ENCODE results near the gene ITPRID1. TPM values are rescaled to one million over a fixed set of nuclear protein-coding genes. Genes with fewer than 3 reads are reported as not detected.

ITPRID1 gene
- total RNA-seq, 1 experiment from 2014 or later, result not detected

DNA sequence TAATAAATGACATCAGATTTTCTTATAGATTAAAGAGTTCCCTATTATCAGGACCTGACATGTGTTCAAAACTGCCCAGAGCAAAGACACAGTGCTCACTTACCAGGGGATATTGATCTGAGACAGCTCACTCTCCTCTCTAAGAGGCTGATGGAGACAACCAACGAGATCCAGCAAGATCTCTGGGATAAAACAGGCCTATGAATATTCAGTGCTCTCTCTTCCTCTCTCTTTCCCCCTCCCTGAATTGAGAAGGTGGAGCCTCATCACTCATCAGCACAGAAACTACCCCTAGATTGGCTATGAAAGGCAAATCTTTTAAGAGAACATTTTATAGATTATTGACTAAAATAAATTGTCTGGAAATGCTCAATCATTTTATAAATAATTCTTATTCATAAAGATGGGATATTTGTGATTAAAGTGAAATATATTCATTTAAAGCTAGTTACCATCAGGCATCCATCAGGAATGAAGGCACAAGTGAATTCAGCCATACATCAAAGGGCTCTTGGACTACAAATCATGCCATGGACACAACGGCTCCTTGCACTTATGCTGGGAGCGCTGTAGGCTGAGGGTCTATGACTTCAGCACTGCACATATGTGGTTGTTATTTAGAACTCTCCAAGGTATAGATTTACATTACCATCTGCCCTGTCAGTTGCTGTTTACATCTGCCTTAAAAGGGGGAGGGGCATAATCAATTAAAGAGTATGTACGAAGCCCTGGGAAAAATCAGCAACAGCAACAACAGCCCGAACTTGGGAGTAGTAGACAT is 169.7 kb downstream of the ITPRID1 start:
- BruUV-seq (replicated peaks), result no TSS peak
- RAD21 ChIA-PET (ENCODE audit: low non-redundant PET in 1 of 2, low total read pairs in 2 of 2, uncharacterized antibody in 2 of 2, unreplicated experiment in 2 of 2), result no interaction called here
- CTCF ChIA-PET, result no interaction called here

DNA sequence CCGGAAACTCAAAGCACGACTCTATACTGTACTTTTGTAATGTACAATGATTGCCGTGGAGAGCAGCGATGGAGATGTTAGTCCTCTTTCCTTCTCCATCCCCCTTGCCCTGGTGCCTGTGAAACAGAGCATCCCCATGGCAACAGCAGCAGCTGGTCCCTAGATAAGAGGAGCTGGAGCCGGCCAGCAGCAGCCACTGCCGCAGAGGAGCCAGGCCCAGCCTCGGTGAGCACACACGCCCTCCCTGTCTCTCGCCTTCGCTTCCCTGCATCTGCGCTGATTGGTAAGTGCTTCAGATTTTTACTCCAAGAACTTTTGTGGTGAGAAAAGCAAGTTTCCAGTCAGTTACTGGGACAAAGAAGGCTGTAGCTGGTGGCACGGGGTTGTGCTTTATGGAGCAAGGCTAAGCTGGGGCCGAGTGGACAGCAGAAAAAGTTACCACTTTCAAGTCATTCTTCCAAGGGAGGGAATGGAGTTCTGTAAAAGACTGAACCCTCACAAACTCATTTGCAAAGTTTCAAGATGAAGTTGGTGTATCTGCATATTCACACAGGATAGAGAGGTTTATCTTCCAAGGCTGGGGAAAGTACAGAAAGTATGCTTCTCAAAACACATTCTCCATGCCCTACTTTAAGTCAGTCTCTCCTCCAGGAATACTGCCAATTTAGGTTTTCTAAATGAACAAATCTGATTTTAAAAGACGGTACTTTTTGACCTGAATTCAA is 173.3 kb downstream of the ITPRID1 start, which contains the start of gene PPP1R17:
PPP1R17 (plus strand) TSS at position 192 of the 725 bp plus-strand sequence. CDS start 5,227 bp downstream, outside the sequence.
- DNase-seq (ENCODE audit: low read depth, low spot score) (no peak), ATAC-seq (no peak)
- Histone ChIP-seq H3K9me2 (ENCODE audit: insufficient read depth) (no peaks in the 10 kb centered on the region), H3K27me3 (ENCODE audit: insufficient read depth, low read length) (peaks cover 14% of the 10 kb centered on the region; the same call in 1 of the 2 replicates), H3K27ac (ENCODE audit: low read depth, low read length) (no peak within 1 kb of the TSS), H3K4me1 (ENCODE audit: control insufficient read depth in 1 of 2, insufficient read depth in 2 of 2, low read length in 2 of 2) (no peaks in the 10 kb centered on the region), H3K36me3 (ENCODE audit: control insufficient read depth in 1 of 2, insufficient read depth in 2 of 2, low read length in 2 of 2) (no peaks in the 10 kb centered on the region), H3K4me3 (replicated peaks in 1 of 2; ENCODE audit: low read depth in 1 of 2, low read length in 2 of 2) (no peak within 1 kb of the TSS), H4K20me1 (ENCODE audit: insufficient read depth) (no peaks in the 10 kb centered on the region), H2AFZ (ENCODE audit: low read depth, low read length, poor library complexity, severe bottlenecking) (no peak within 1 kb of the TSS), H3K79me2 (ENCODE audit: insufficient read depth, low read length) (no peaks in the 10 kb centered on the region), H3K4me2 (ENCODE audit: low read length) (no peak within 1 kb of the TSS), H3K9me3 (ENCODE audit: control insufficient read depth in 1 of 2, insufficient read depth in 1 of 2, low read depth in 1 of 2, low read length in 2 of 2) (no peaks in the 10 kb centered on the region), H3K9ac (ENCODE audit: low read length) (no peak within 1 kb of the TSS)
- no TSS peak for BruUV-seq (replicated peaks)
- intact Hi-C loops (cut with micrococcal nuclease), result no loop called here
- POLR2A ChIA-PET, result no interaction called here
- CTCF ChIA-PET, result no interaction called here
- TF ChIP-seq JUND (IDR thresholded peaks at IDR 0.05) (no peak), ELF1 (IDR thresholded peaks at IDR 0.05; ENCODE audit: borderline replicate concordance, low read depth) (no peak), POLR2AphosphoS5 (IDR thresholded peaks at IDR 0.05; ENCODE audit: low read depth, low read length) (no peak), SP1 (IDR thresholded peaks at IDR 0.05; ENCODE audit: low read depth) (no peak), EZH2phosphoT487 (IDR thresholded peaks at IDR 0.05; ENCODE audit: borderline replicate concordance) (no peak), TCF7L2 (IDR thresholded peaks at IDR 0.05; ENCODE audit: borderline replicate concordance, extremely low read depth, insufficient read depth, insufficient read length) (no peak), CBX3 (IDR thresholded peaks at IDR 0.05; ENCODE audit: low read depth) (no peak), EZH2 (IDR thresholded peaks at IDR 0.05) (no peak)
- TF ChIP-seq, protein P1, sequence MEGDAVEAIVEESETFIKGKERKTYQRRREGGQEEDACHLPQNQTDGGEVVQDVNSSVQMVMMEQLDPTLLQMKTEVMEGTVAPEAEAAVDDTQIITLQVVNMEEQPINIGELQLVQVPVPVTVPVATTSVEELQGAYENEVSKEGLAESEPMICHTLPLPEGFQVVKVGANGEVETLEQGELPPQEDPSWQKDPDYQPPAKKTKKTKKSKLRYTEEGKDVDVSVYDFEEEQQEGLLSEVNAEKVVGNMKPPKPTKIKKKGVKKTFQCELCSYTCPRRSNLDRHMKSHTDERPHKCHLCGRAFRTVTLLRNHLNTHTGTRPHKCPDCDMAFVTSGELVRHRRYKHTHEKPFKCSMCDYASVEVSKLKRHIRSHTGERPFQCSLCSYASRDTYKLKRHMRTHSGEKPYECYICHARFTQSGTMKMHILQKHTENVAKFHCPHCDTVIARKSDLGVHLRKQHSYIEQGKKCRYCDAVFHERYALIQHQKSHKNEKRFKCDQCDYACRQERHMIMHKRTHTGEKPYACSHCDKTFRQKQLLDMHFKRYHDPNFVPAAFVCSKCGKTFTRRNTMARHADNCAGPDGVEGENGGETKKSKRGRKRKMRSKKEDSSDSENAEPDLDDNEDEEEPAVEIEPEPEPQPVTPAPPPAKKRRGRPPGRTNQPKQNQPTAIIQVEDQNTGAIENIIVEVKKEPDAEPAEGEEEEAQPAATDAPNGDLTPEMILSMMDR (IDR thresholded peaks at IDR 0.05 in 2 of 3, conservative IDR thresholded peaks at IDR 0.05 in 1 of 3; ENCODE audit: borderline replicate concordance in 1 of 3, insufficient read depth in 1 of 3, low read depth in 2 of 3, low read length in 2 of 3), result no peak
- TF ChIP-seq, protein P2, sequence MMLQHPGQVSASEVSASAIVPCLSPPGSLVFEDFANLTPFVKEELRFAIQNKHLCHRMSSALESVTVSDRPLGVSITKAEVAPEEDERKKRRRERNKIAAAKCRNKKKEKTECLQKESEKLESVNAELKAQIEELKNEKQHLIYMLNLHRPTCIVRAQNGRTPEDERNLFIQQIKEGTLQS (IDR thresholded peaks at IDR 0.05), result no peak
- RAD21 ChIA-PET (ENCODE audit: low non-redundant PET in 1 of 2, low total read pairs in 2 of 2, uncharacterized antibody in 2 of 2, unreplicated experiment in 2 of 2), result no interaction called here

More for the DNA sequence above, 169.7 kb downstream of the ITPRID1 start:
- ATAC-seq, result no peak
- DNase-seq (ENCODE audit: low read depth, low spot score), result no peak
- no peaks in the 10 kb centered on the region for H4K20me1 ChIP-seq (ENCODE audit: insufficient read depth)
- H3K36me3 ChIP-seq (ENCODE audit: control insufficient read depth in 1 of 2, insufficient read depth in 2 of 2, low read length in 2 of 2), result no peaks in the 10 kb centered on the region
- no peak overlapping the region for H3K4me2 ChIP-seq (ENCODE audit: low read length)
- no peaks in the 10 kb centered on the region for H3K4me1 ChIP-seq (ENCODE audit: control insufficient read depth in 1 of 2, insufficient read depth in 2 of 2, low read length in 2 of 2)
- no peaks in the 10 kb centered on the region for H3K9me3 ChIP-seq (ENCODE audit: control insufficient read depth in 1 of 2, insufficient read depth in 1 of 2, low read depth in 1 of 2, low read length in 2 of 2)
- intact Hi-C loops (cut with micrococcal nuclease), result no loop called here
- H3K27ac ChIP-seq (ENCODE audit: low read depth, low read length), result no peak overlapping the region
- peaks cover 15% of the 10 kb centered on the region for H3K27me3 ChIP-seq (ENCODE audit: insufficient read depth, low read length)
- H3K4me3 ChIP-seq (replicated peaks in 1 of 2; ENCODE audit: low read depth in 1 of 2, low read length in 2 of 2), result no peak overlapping the region
- TF ChIP-seq ELF1 (IDR thresholded peaks at IDR 0.05; ENCODE audit: borderline replicate concordance, low read depth) (no peak), YY1 (IDR thresholded peaks at IDR 0.05; ENCODE audit: extremely low read depth, insufficient replicate concordance, low read depth, low read length) (no peak), POLR2AphosphoS5 (IDR thresholded peaks at IDR 0.05; ENCODE audit: low read depth, low read length) (no peak)
- H3K79me2 ChIP-seq (ENCODE audit: insufficient read depth, low read length), result no peaks in the 10 kb centered on the region
- POLR2A ChIA-PET, result no interaction called here
- H3K9ac ChIP-seq (ENCODE audit: low read length), result no peak overlapping the region
- no peaks in the 10 kb centered on the region for H3K9me2 ChIP-seq (ENCODE audit: insufficient read depth)
- H2AFZ ChIP-seq (ENCODE audit: low read depth, low read length, poor library complexity, severe bottlenecking), result no peak overlapping the region

Measured in HCT116 (cell line).